ENCODE measurements around the gene LST1.

DNA sequence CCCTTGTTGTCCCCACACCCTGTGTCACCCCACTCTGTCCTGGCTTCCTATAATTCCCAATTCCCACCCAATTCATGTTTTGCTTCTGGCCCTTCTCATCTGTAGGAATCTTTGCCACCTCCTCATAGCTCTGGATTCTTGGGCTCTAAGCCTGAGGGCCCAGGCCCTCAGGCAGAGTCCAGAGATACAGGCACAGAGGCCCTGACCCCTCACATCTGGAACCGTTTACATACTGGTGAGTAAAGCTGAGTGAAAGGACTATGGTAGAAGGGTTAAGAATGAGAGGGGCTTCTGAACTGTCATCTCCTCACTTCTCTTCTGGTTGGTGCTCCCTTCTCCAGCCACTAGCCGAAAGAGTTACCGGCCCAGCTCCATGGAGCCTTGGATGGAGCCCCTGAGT, 48.1 kb downstream of the LST1 start:
- TF ChIP-seq, protein P1, sequence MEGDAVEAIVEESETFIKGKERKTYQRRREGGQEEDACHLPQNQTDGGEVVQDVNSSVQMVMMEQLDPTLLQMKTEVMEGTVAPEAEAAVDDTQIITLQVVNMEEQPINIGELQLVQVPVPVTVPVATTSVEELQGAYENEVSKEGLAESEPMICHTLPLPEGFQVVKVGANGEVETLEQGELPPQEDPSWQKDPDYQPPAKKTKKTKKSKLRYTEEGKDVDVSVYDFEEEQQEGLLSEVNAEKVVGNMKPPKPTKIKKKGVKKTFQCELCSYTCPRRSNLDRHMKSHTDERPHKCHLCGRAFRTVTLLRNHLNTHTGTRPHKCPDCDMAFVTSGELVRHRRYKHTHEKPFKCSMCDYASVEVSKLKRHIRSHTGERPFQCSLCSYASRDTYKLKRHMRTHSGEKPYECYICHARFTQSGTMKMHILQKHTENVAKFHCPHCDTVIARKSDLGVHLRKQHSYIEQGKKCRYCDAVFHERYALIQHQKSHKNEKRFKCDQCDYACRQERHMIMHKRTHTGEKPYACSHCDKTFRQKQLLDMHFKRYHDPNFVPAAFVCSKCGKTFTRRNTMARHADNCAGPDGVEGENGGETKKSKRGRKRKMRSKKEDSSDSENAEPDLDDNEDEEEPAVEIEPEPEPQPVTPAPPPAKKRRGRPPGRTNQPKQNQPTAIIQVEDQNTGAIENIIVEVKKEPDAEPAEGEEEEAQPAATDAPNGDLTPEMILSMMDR (IDR thresholded peaks at IDR 0.05; ENCODE audit: low read depth, low read length, poor library complexity, severe bottlenecking) = no peak
- no peak for TF ChIP-seq EZH2phosphoT487 (IDR thresholded peaks at IDR 0.05; ENCODE audit: borderline replicate concordance, low read length)
